Endothelial cell of umbilical vein (primary cell): ENCODE results near the gene UNC50. TPM values are rescaled to one million over a fixed set of nuclear protein-coding genes. Genes with fewer than 3 reads are reported as not detected.

Source experiments
- BruUV-seq: library from RNA; stranded (reverse); fragments of 400-500 nt; replicated peaks from 2 replicates; lab custom pipeline; 2021; lab: Mats Ljungman, UMichigan
- CTCF ChIA-PET: fragments of 300-600, 350-600 bp; sonication (Branson Sonifier 250); formaldehyde crosslinking; loops from one replicate; lab custom pipeline; 2021; ENCODE audit warnings: antibody characterized with exemption, inconsistent platforms; lab: Charles Lee
- POLR2A ChIA-PET: fragments of 300-600, 350-600 bp; sonication (Branson Sonifier 250); formaldehyde crosslinking; loops from one replicate; lab custom pipeline; 2021; ENCODE audit warnings: antibody characterized with exemption, inconsistent platforms; lab: Charles Lee
- DNase-seq: peaks from one replicate; pipeline ENCODE4 v3.0.0-alpha.2; 2011; ENCODE audit warnings: low read depth, low spot score
- FAIRE-seq: peaks from 2 replicates; lab custom pipeline; 2011; peaks lifted over from hg19 to GRCh38; lab: Jason Lieb, UNC
- H2AFZ ChIP-seq: 2 replicates; pipeline ENCODE4 v1.6.0; 2012; ENCODE audit warnings: low read depth, low read length, control low read depth, inconsistent platforms
- H3K27ac ChIP-seq: 2 replicates; pipeline ENCODE4 v1.5.1; 2011; ENCODE audit warnings: low read depth, mild to moderate bottlenecking, control low read depth, low read length, moderate library complexity; ENCODE audit not compliant: insufficient read depth
- H3K27me3 ChIP-seq, 2 experiments: 2 replicates each; pipeline versions ENCODE4 v1.6.0 to v1.6.1; 2011; ENCODE audit warnings: low read length in 2 of 2, mixed read lengths in 1 of 2; ENCODE audit not compliant: control insufficient read depth in 2 of 2, insufficient read depth in 2 of 2
- H3K36me3 ChIP-seq, 2 experiments: 2 replicates in 1 of 2; 3 replicates in 1 of 2; pipeline ENCODE4 v1.5.1; 2011; ENCODE audit warnings: low read length in 2 of 2, mild to moderate bottlenecking in 1 of 2, moderate library complexity in 1 of 2; ENCODE audit not compliant: control insufficient read depth in 2 of 2, insufficient read depth in 2 of 2; ENCODE audit errors: extremely low read depth in 1 of 2
- H3K4me1 ChIP-seq: 3 replicates; pipeline ENCODE4 v1.5.1; 2011; ENCODE audit warnings: mild to moderate bottlenecking, low read length; ENCODE audit not compliant: control insufficient read depth, insufficient read depth; ENCODE audit errors: extremely low read depth
- H3K4me2 ChIP-seq: 2 replicates; pipeline ENCODE4 v1.6.1; 2011; ENCODE audit warnings: low read length, control low read depth, mixed read lengths; ENCODE audit not compliant: insufficient read depth
- H3K4me3 ChIP-seq, 3 experiments: fragments of 200-600 bp in 1 of 3; sonication (generic), shearing (Covaris generic) in 1 of 3; replicated peaks in 1 of 3; 2 replicates each; pipeline ENCODE4 v1.5.1; 2011 to 2016; ENCODE audit warnings: control low read depth in 3 of 3, low read length in 3 of 3, mild to moderate bottlenecking in 2 of 3, inconsistent platforms in 1 of 3, low read depth in 1 of 3, moderate library complexity in 1 of 3; ENCODE audit not compliant: insufficient read depth in 1 of 3
- H3K79me2 ChIP-seq: 2 replicates; pipeline ENCODE4 v1.6.0; 2012; ENCODE audit warnings: low read length, inconsistent platforms; ENCODE audit not compliant: control insufficient read depth, insufficient read depth
- H3K9ac ChIP-seq: replicated peaks from 2 replicates; pipeline ENCODE3; 2011; ENCODE audit warnings: low read length, control low read depth; ENCODE audit not compliant: insufficient read depth; ENCODE audit errors: extremely low read depth
- H3K9me1 ChIP-seq: replicated peaks from 3 replicates; pipeline ENCODE4 v1.6.0; 2011; ENCODE audit warnings: mild to moderate bottlenecking, low read length; ENCODE audit not compliant: control insufficient read depth, insufficient read depth; ENCODE audit errors: extremely low read depth
- H3K9me3 ChIP-seq: replicated peaks from 2 replicates; pipeline ENCODE4 v1.5.1; 2012; ENCODE audit warnings: low read length, inconsistent platforms; ENCODE audit not compliant: control insufficient read depth, insufficient read depth
- H4K20me1 ChIP-seq: replicated peaks from 2 replicates; pipeline ENCODE3; 2011; ENCODE audit warnings: mild to moderate bottlenecking, low read length; ENCODE audit not compliant: control insufficient read depth, insufficient read depth; ENCODE audit errors: extremely low read depth
- CTCF ChIP-seq, 2 donors: IDR thresholded peaks; 1 replicate in 1 of 2; 2 replicates in 1 of 2; pipeline ENCODE4 v1.5.1; 2011; ENCODE audit warnings: low read length in 2 of 2, mild to moderate bottlenecking in 2 of 2, moderate library complexity in 2 of 2, control low read depth in 1 of 2, inconsistent platforms in 1 of 2, low read depth in 1 of 2; ENCODE audit not compliant: insufficient read depth in 1 of 2; ENCODE audit errors: extremely low read depth in 1 of 2
- EZH2 ChIP-seq: IDR thresholded peaks from 2 replicates; pipeline ENCODE4 v1.6.1; 2012; ENCODE audit warnings: borderline replicate concordance, low read depth, mild to moderate bottlenecking, moderate library complexity, low read length, inconsistent platforms; ENCODE audit not compliant: severe bottlenecking
- FOS ChIP-seq: IDR thresholded peaks from 2 replicates; pipeline ENCODE4 v1.6.1; 2011; ENCODE audit warnings: mild to moderate bottlenecking, low read length, moderate library complexity, borderline replicate concordance; ENCODE audit not compliant: insufficient read depth
- GATA2 ChIP-seq: IDR thresholded peaks from 2 replicates; pipeline ENCODE4 v1.7.0; 2011; ENCODE audit warnings: low read depth, mild to moderate bottlenecking, moderate library complexity, mixed read lengths, low read length; ENCODE audit not compliant: insufficient read length, insufficient read depth
- JUN ChIP-seq: IDR thresholded peaks from 2 replicates; pipeline ENCODE4 v1.6.1; 2011; ENCODE audit warnings: borderline replicate concordance, low read depth; ENCODE audit not compliant: insufficient read length, insufficient read depth
- MYC ChIP-seq: IDR thresholded peaks from one replicate; pipeline ENCODE4 v1.6.1; 2011; ENCODE audit warnings: mild to moderate bottlenecking, low read depth, low read length
- POLR2A ChIP-seq: IDR thresholded peaks from 2 replicates; pipeline ENCODE4 v1.6.1; 2012; ENCODE audit warnings: low read depth, mild to moderate bottlenecking, control low read depth, low read length
- POLR2AphosphoS5 ChIP-seq: IDR thresholded peaks from 2 replicates; pipeline ENCODE4 v1.6.1; 2012; ENCODE audit warnings: low read depth, mild to moderate bottlenecking, control low read depth, low read length, moderate library complexity; ENCODE audit not compliant: insufficient read depth
- dilution Hi-C: fragments of 300-500 bp; cut with MboI; formaldehyde crosslinking; loops from one replicate; pipeline ENCODE4 v1.15.0; 2019; ENCODE audit warnings: low sequenced_read_pairs; ENCODE audit not compliant: extremely low pct_ligation_motif_present
- intact Hi-C: fragments of 100-400 bp; cut with micrococcal nuclease; formaldehyde crosslinking; loops from one replicate; pipeline ENCODE4 v1.10.0; 2022
- polyA plus RNA-seq, 4 experiments: library from polyadenylated mRNA; depleted of rRNA in 3 of 4; stranded (reverse) in 3 of 4; unstranded in 1 of 4; fragments of >200 nt; gene quantifications; 2 replicates each; pipeline versions ENCODE4 v1.2.1 to v1.2.3, GENCODE V29; 2011 to 2012; ENCODE audit warnings: missing spikeins in 1 of 4
- total RNA-seq: library from RNA; stranded (reverse); gene quantifications from 2 replicates; pipeline ENCODE4 v1.2.3, GENCODE V29; 2021
- TF ChIP-seq, protein P1 (sequence below): IDR thresholded peaks from 2 replicates; pipeline ENCODE4 v1.6.1; 2011; ENCODE audit not compliant: insufficient read depth, insufficient read length

UNC50 gene
- total and polyA plus RNA-seq, 2 donors (not counting 3 experiments of a cell fraction or from before 2014, with no cell fraction given): 33.5 to 56.6 TPM

GRCh38 chr2:98565286-98565860, 43.0 kb upstream of the UNC50 start:
- TF ChIP-seq CTCF (IDR thresholded peaks at IDR 0.05; ENCODE audit: extremely low read depth in 1 of 2, insufficient read depth in 1 of 2, low read depth in 1 of 2, low read length in 2 of 2) (no peak), FOS (no peak), EZH2 (no peak), MYC (no peak), GATA2 (no peak), POLR2AphosphoS5 (no peak), POLR2A (no peak), JUN (no peak)
- TF ChIP-seq, protein P1, sequence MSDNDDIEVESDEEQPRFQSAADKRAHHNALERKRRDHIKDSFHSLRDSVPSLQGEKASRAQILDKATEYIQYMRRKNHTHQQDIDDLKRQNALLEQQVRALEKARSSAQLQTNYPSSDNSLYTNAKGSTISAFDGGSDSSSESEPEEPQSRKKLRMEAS: no peak
- no peak for FAIRE-seq
- ChIA-PET POLR2A (no interaction called here), CTCF (no interaction called here)
- Histone ChIP-seq H3K36me3 (peaks cover 4 to 29% of the 10 kb centered on the region in 2 experiments), H3K9ac (no peak overlapping the region), H3K4me2 (no peak overlapping the region), H3K4me1 (no peaks in the 10 kb centered on the region), H4K20me1 (no peaks in the 10 kb centered on the region), H3K9me3 (no peaks in the 10 kb centered on the region), H3K4me3 (no peak overlapping the region), H2AFZ (no peak overlapping the region), H3K9me1 (no peaks in the 10 kb centered on the region), H3K79me2 (no peaks in the 10 kb centered on the region), H3K27ac (no peak overlapping the region), H3K27me3 (no peaks in the 10 kb centered on the region)
- dilution Hi-C loops: no loop called here
- BruUV-seq: no TSS peak
- no peak for DNase-seq
- intact Hi-C loops: no loop called here
